Activated gamma-delta T cell treated with anti-CD3 and anti-CD28 coated beads, Interleukin-2, amount 50 U/mL, for 16 hours (primary cell): ENCODE measurements around the gene EIF2D.
A peak's percentile ranks its signal among the peaks of the same experiment; 100 is the strongest.
"Not testable (repeated sequence)": the region's sequence is repeated elsewhere in the genome, so short reads cannot be mapped to it uniquely, and the experiment has no call there.

Experiments
- DNase-seq: peaks from one replicate; pipeline ENCODE4 v3.0.0-alpha.2; 2020; ENCODE audit warnings: low read depth

Gene EIF2D

GRCh38 chr1:206586501-206587445 lies 25.5 kb downstream of the EIF2D start:
- no peak for DNase-seq

GRCh38 chr1:206584683-206585082 lies 27.6 kb downstream of the EIF2D start:
- DNase-seq, result no peak

- peak; percentile 83 for DNase-seq
Observed at GRCh38 chr1:206583707-206584648, 28.3 kb downstream of the EIF2D start.

GRCh38 chr1:206582971-206583706 lies 29.1 kb downstream of the EIF2D start:
- DNase-seq, result no peak

DNA sequence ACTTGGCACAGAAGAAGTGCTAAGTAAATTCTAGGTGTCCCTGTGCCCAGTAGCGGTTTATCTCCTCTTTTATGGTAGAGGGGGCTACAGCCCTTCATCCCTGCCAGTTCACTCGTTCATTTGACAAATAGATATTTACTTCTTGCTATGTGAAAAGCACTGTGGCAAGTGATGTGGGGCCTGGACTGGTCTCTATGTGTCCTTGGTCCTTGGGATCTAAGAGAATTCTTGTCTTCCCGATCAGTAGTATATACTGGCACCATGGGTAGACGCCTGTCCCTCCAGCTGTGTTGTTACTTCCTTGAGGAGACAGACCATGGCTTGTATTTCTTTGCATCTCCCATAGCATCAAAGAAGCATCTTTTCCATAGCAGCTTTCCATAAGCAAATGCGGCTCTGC lies 29.7 kb downstream of the EIF2D start:
- DNase-seq, result no peak

- peak; percentile 59 for DNase-seq
Observed at GRCh38 chr1:206581571-206581981, 30.7 kb downstream of the EIF2D start.

GRCh38 chr1:206581114-206581497 lies 31.2 kb downstream of the EIF2D start:
- not testable (repeated sequence) for DNase-seq

GRCh38 chr1:206580438-206581113 lies 31.7 kb downstream of the EIF2D start:
- DNase-seq, result no peak

DNA sequence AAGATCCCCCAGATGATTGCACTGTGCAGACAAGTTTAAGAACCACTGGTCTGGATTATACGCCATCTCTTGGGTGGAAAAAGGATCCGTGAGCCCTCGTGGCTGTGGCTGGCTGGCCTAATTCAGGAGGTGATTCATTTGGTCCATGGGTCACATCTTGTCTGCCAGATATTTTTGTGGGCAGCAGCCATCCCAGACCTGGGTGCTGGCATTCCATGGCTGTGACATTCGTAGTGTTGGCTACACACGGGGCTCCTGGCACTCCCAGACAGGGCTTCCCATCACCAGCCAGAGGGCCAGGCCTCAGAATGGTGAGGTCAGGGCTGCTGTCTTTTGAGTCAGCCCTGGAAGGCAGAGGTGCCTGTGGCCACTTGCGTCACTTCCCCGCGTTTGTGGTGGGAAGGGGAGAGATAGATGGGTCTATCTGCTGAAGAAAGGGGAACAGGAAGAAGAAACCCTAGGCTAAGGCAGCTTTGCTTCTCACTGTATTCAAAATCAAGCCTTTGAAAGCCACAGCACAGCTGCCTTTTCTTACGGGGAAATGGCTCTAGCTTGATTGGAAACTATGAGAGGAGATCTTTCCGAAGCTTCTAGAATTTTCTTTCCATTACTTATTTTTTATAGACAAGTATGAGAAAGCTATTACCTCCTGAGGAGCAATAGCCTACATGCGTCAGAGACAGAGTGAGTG lies 32.4 kb downstream of the EIF2D start:
- DNase-seq, result peak; percentile 78

DNA sequence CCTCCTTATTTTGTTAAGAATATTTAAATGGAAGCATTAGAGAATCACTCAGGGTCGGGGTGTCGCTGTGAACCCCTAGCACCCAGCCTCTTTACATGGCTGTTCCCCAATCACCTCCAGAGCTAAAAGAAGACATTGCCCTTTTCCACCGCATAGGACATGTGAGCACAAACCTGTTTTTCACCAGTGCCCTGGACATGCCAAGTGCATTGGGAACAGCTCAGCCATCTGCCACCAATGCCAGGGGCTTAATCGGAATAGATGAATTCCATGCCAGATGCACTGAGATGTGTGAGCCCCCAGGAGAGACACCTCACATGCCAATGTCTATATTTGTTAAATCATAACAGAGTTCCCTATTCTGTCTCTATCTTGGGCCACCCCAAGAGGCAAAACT lies 33.3 kb downstream of the EIF2D start:
- no peak for DNase-seq

DNA sequence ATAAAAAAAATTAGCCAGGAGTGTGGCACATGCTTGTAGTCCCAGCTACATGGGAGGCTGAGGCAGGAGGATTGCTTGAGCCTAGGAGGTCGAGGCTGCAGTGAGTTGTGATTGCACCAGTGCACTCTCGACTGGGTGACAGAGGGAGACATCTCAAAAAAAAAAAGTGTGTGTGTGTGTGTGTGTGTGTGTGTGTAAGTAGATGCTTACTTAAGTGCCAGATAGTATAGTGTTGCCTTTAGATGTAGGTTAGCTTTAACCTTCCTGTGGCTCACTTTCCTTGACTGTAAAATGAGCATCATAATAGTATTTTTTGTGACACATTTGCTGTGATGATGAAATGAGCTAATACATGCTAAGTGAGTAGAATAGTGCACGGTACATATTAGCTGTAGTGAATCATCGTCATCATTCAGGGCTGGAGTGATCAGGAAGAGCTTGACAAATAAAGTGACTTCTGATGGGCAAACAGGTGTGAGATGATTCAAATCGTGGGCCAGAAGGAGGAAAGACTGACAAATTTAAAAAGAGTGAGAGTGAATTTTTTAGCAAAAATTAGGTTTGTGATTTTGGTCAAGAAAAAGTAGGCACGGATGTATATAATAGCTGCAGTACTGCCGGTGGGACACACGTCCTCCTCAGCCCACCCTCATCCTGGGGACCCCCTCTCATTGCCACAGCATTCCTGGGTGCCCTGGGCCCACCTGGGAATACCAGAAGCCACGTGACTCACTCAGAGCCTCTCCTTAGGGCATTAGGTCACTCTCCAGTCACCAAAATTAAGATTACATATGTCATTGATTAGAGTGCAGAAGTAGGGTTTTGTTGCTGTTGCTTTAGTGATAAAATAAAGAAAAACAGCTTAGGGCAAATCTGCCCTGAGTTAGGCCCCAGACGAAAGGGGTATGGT lies 33.9 kb downstream of the EIF2D start:
- no peak for DNase-seq

DNA sequence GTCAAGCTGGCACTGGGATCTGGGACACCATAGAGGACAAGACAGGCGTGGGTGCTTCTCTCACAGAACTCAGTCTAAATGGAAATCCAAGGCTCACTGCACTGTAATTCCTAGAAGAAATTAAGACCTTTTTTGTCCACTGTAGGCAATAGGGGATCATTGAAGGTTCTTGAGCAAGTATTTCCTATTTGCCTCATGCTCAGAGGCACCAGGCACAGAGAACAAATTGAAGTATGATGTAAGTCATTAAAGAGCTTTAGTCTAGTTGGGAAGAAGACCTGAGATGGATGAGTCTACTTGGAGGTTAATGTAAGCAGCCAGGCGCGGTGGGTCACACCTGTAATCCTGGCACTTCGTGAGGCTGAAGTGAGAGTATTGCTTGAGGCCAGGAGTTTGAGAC lies 34.6 kb downstream of the EIF2D start:
- no peak for DNase-seq

DNA sequence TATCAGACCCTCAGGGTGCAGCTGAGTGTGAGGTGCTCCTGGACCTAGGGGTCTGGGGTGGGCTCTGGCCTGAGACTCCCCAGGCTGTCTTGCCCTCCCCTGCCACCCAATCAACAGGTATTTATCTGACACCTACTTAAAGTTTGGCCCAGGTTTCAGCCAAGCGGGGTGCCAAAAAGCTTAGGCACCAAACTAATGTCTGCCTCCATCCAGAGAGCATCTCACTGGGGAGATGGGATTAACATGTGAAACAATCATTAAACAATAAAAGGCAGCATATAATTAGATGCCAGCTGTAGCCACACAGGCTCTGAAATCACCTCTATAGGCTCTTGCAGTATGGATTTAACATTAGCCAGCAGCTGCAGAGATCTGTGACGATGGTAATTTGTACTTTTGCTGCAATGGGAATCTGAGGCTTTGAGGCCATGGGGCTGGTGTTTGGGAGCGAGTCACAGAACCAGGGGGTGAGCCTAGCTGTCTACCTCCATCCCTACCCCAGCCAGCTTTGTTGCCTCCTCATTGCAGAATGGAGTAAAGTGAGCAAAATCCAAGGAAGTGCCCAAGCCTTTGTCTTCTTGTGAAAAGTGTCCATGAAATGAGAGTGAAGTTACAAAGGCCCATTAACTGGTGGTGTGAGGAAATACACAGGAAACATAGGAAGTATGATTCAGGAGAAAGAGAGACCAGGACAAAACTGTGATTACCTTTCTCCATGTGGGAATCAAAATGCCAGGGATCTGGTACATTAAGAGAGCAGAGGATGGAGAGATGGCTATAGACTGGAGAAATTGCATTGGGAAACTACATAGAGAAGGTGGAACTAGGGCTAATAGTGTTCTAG lies 36.1 kb downstream of the EIF2D start:
- no peak for DNase-seq

- DNase-seq, result no peak
Observed at GRCh38 chr1:206575165-206575893, 36.9 kb downstream of the EIF2D start.

DNA sequence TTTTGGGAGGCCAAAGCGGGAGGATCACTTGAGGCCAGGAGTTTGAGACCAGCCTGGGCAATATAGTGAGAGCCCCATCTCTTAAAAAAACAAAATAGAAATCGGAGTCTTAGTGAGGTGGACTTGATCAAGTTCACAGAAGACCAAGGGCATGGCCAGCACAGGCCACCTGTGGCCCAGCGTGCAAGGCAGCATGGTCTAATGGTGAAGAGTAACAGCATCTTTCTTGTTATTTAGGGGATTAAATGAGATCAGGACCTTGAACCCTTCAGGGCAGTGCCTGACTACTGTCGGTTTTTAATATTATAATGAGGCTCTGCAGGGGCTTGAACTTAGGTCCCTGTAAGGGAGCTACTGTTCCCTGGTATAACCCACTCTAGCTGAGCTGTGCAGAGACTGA lies 38.5 kb downstream of the EIF2D start:
- DNase-seq, result no peak

DNA sequence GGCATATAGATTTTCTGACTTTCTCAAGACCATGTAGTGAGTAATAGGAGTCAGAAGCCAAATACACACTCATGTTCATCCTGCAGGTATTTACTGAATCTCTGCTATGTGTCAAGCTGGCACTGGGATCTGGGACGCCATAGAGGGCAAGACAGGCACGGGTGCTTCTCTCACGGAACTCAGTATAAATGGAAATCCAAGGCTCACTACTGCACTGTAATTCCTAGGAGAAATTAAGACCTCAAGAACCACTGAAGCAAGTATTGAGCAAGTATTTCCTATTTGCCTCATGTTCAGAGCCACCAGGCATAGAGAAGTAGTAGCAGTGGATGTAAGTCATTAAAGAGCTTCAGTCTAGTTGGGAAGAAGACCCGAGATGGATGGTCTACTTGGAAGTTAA lies 38.9 kb downstream of the EIF2D start:
- DNase-seq, result no peak

- no peak for DNase-seq
Observed at GRCh38 chr1:206572835-206573234, 39.4 kb downstream of the EIF2D start.

DNA sequence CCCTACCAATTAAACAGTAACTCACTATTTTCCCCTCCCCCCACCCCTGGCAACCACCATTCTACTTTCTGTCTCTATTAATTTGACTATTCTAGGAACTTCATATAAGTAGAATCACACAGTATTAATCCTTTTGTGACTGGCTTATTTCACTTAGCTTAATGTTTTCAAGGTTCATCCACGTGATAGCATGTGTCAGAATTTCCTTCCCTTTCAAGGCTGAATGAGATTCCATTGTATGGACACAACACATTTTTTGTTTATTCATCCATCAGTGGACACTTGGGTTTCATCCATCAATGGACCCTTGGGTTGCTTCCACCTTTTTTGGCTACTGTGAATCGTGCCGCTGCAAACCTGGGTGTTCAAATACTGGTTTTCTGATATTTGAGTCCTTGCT lies 41.7 kb downstream of the EIF2D start:
- DNase-seq, result no peak
